SK-N-SH treated with all-trans-retinoic acid at 6 μM for 48 hours (cell line): ENCODE data around the gene P2RY14.

Experiments
- ATAC-seq: fragments of 200-7000 bp; cut with Tn5 transposase; 3 replicates; pipeline ENCODE4 v1.9.1; 2020; ENCODE audit warnings: mild to moderate bottlenecking, moderate library complexity
- ARNTL ChIP-seq: fragments of 450-650 bp; formaldehyde crosslinking; IDR thresholded peaks from 2 replicates; pipeline ENCODE4 v1.5.0; 2020; ENCODE audit warnings: low read depth, mild to moderate bottlenecking, moderate library complexity, borderline replicate concordance
- BACH2 ChIP-seq: fragments of 250-450 bp; sonication (Bioruptor Pico); IDR thresholded peaks from 2 replicates; pipeline ENCODE4 v1.9.0; 2021; ENCODE audit warnings: mild to moderate bottlenecking, borderline replicate concordance
- CREB5 ChIP-seq: fragments of 250-450 bp; sonication (Bioruptor Pico); IDR thresholded peaks from 2 replicates; pipeline ENCODE4 v1.5.1; 2020; ENCODE audit warnings: low read depth, mild to moderate bottlenecking, moderate library complexity
- CSDC2 ChIP-seq: fragments of 250-450 bp; sonication (Bioruptor Pico); IDR thresholded peaks from 2 replicates; pipeline ENCODE4 v1.5.0; 2020; ENCODE audit warnings: mild to moderate bottlenecking, moderate library complexity
- ESRRG ChIP-seq: fragments of 250-450 bp; sonication (Bioruptor Pico); IDR thresholded peaks from 2 replicates; pipeline ENCODE4 v1.6.1; 2021; ENCODE audit warnings: mild to moderate bottlenecking
- GLIS3 ChIP-seq: fragments of 250-450 bp; sonication (Bioruptor Pico); IDR thresholded peaks from 2 replicates; pipeline ENCODE4 v1.5.0; 2020; ENCODE audit warnings: mild to moderate bottlenecking, moderate library complexity
- ISL1 ChIP-seq: fragments of 250-450 bp; sonication (Bioruptor Pico); IDR thresholded peaks from 2 replicates; pipeline ENCODE4 v2.1.2; 2022; ENCODE audit warnings: mild to moderate bottlenecking, moderate library complexity
- OSR1 ChIP-seq: fragments of 250-450 bp; sonication (Bioruptor Pico); IDR thresholded peaks from 2 replicates; pipeline ENCODE4 v1.8.0; 2022; ENCODE audit warnings: moderate library complexity, mild to moderate bottlenecking, inconsistent platforms
- PATZ1 ChIP-seq: fragments of 250-450 bp; sonication (Bioruptor Pico); IDR thresholded peaks from 2 replicates; pipeline ENCODE4 v1.8.0; 2020; ENCODE audit warnings: mild to moderate bottlenecking, moderate library complexity, borderline replicate concordance
- PPARA ChIP-seq: fragments of 250-450 bp; sonication (Bioruptor Pico); IDR thresholded peaks from 2 replicates; pipeline ENCODE4 v1.5.0; 2020; ENCODE audit warnings: mild to moderate bottlenecking, borderline replicate concordance
- RARB ChIP-seq: fragments of 250-450 bp; sonication (Bioruptor Pico); IDR thresholded peaks from 2 replicates; pipeline ENCODE4 v1.8.0; 2021; ENCODE audit warnings: mild to moderate bottlenecking, moderate library complexity
- TCF4 ChIP-seq: fragments of 250-450 bp; sonication (Bioruptor Pico); IDR thresholded peaks from 2 replicates; pipeline ENCODE4 v1.8.0; 2021; ENCODE audit warnings: mild to moderate bottlenecking, moderate library complexity, borderline replicate concordance
- TOX ChIP-seq: fragments of 250-450 bp; sonication (Bioruptor Pico); IDR thresholded peaks from 2 replicates; pipeline ENCODE4 v1.8.0; 2021; ENCODE audit warnings: mild to moderate bottlenecking, moderate library complexity, borderline replicate concordance
- TSHZ2 ChIP-seq: fragments of 250-450 bp; sonication (Bioruptor Pico); IDR thresholded peaks from 2 replicates; pipeline ENCODE4 v1.5.0; 2020; ENCODE audit warnings: mild to moderate bottlenecking, moderate library complexity
- ZC3H10 ChIP-seq: fragments of 250-450 bp; sonication (Bioruptor Pico); IDR thresholded peaks from 2 replicates; pipeline ENCODE4 v1.5.1; 2021; ENCODE audit warnings: mild to moderate bottlenecking, moderate library complexity
- ZFP30 ChIP-seq: fragments of 450-650 bp; formaldehyde crosslinking; IDR thresholded peaks from 2 replicates; pipeline ENCODE4 v1.5.0; 2022; ENCODE audit warnings: mild to moderate bottlenecking, moderate library complexity
- ZNF565 ChIP-seq: fragments of 450-650 bp; formaldehyde crosslinking; conservative IDR thresholded peaks from 2 replicates; pipeline ENCODE4 v1.5.0; 2020; ENCODE audit warnings: low read depth, mild to moderate bottlenecking, moderate library complexity
- ZNF70 ChIP-seq: fragments of 450-650 bp; formaldehyde crosslinking; IDR thresholded peaks from 2 replicates; pipeline ENCODE4 v1.5.0; 2020; ENCODE audit warnings: mild to moderate bottlenecking, moderate library complexity
- ZNF8 ChIP-seq: fragments of 450-650 bp; formaldehyde crosslinking; IDR thresholded peaks from 2 replicates; pipeline ENCODE4 v1.5.0; 2020; ENCODE audit warnings: mild to moderate bottlenecking, moderate library complexity
- TF ChIP-seq, protein P1 (sequence below): fragments of 250-450 bp; sonication (Bioruptor Pico); IDR thresholded peaks from 2 replicates; pipeline ENCODE4 v1.8.0; 2021; ENCODE audit warnings: low read depth, mild to moderate bottlenecking, moderate library complexity, borderline replicate concordance
- TF ChIP-seq, protein P2 (sequence below): fragments of 250-450 bp; sonication (Bioruptor Pico); IDR thresholded peaks from 2 replicates; pipeline ENCODE4 v1.5.1; 2021; ENCODE audit warnings: mild to moderate bottlenecking, moderate library complexity

P2RY14 gene

GRCh38 chr3:151297429-151297828, 19.1 kb upstream of the P2RY14 start:
- ATAC-seq = no peak
- TF ChIP-seq ZNF70 (CRISPR knock-in tag) = no peak
- no peak for TF ChIP-seq ARNTL (CRISPR knock-in tag)
- TF ChIP-seq ZFP30 = no peak
- TF ChIP-seq CSDC2 = no peak
- no peak for TF ChIP-seq ESRRG
- TF ChIP-seq, protein P1, sequence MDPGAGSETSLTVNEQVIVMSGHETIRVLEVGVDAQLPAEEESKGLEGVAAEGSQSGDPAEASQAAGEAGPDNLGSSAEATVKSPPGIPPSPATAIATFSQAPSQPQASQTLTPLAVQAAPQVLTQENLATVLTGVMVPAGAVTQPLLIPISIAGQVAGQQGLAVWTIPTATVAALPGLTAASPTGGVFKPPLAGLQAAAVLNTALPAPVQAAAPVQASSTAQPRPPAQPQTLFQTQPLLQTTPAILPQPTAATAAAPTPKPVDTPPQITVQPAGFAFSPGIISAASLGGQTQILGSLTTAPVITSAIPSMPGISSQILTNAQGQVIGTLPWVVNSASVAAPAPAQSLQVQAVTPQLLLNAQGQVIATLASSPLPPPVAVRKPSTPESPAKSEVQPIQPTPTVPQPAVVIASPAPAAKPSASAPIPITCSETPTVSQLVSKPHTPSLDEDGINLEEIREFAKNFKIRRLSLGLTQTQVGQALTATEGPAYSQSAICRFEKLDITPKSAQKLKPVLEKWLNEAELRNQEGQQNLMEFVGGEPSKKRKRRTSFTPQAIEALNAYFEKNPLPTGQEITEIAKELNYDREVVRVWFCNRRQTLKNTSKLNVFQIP (CRISPR knock-in tag) = no peak
- no peak for TF ChIP-seq ZNF565 (CRISPR knock-in tag)
- TF ChIP-seq OSR1 (CRISPR knock-in tag) = no peak
- TF ChIP-seq RARB (CRISPR knock-in tag) = no peak
- TF ChIP-seq TCF4 (CRISPR knock-in tag) = no peak
- no peak for TF ChIP-seq GLIS3 (CRISPR knock-in tag)
- TF ChIP-seq ISL1 (CRISPR knock-in tag) = no peak
- no peak for TF ChIP-seq ZC3H10 (CRISPR knock-in tag)
- TF ChIP-seq PPARA (CRISPR knock-in tag) = no peak
- TF ChIP-seq ZNF8 (CRISPR knock-in tag) = no peak
- TF ChIP-seq TOX (CRISPR knock-in tag) = no peak
- TF ChIP-seq PATZ1 = no peak
- TF ChIP-seq BACH2 = no peak
- TF ChIP-seq, protein P2, sequence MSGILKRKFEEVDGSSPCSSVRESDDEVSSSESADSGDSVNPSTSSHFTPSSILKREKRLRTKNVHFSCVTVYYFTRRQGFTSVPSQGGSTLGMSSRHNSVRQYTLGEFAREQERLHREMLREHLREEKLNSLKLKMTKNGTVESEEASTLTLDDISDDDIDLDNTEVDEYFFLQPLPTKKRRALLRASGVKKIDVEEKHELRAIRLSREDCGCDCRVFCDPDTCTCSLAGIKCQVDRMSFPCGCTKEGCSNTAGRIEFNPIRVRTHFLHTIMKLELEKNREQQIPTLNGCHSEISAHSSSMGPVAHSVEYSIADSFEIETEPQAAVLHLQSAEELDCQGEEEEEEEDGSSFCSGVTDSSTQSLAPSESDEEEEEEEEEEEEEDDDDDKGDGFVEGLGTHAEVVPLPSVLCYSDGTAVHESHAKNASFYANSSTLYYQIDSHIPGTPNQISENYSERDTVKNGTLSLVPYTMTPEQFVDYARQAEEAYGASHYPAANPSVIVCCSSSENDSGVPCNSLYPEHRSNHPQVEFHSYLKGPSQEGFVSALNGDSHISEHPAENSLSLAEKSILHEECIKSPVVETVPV (CRISPR knock-in tag) = no peak
- TF ChIP-seq, all 23 proteins: peak for 0

DNA sequence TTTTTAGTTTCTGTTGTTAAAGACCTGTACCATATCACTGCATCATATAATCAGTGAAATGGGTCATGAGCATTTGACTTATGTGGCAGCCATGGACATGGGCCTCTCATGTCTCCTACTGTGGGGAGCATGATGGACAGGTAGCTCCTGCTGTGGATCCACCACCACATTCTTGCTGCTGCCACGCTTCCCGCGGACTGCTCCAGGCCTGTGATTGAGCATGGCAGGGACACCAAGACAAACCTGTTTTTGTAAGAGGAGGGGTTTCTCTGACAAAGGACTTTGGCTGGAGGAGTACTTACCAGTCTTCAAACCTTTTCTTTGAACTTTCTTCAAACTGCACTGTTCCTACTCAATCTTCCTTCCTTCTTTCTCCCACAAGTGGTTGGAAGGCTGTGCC, 17.9 kb upstream of the P2RY14 start:
- no peak for ATAC-seq
- TF ChIP-seq ZNF565 (CRISPR knock-in tag) = no peak
- no peak for TF ChIP-seq ZC3H10 (CRISPR knock-in tag)
- TF ChIP-seq CREB5 = no peak
- TF ChIP-seq, protein P2 (CRISPR knock-in tag) = no peak
- TF ChIP-seq ZNF70 (CRISPR knock-in tag) = no peak
- no peak for TF ChIP-seq BACH2
- TF ChIP-seq ARNTL (CRISPR knock-in tag) = no peak
- no peak for TF ChIP-seq ESRRG
- TF ChIP-seq TOX (CRISPR knock-in tag) = no peak
- no peak for TF ChIP-seq TSHZ2
- no peak for TF ChIP-seq GLIS3 (CRISPR knock-in tag)
- no peak for TF ChIP-seq ISL1 (CRISPR knock-in tag)
